RWPE2 (cell line): Measurements from ENCODE around the gene SLC6A6.

Experiments
- ATAC-seq: fragments of 200-7000 bp; cut with Tn5 transposase; 3 replicates; pipeline ENCODE4 v1.9.1; 2021; ENCODE audit warnings: low read depth
- DNase-seq: peaks from one replicate; pipeline ENCODE4 v3.0.0-alpha.2; 2020; ENCODE audit warnings: low spot score
- H3K27ac ChIP-seq: fragments of 450-650 bp; 2 replicates; pipeline ENCODE4 v1.5.1; 2017; ENCODE audit warnings: mild to moderate bottlenecking; ENCODE audit not compliant: poor library complexity, severe bottlenecking
- H3K27me3 ChIP-seq: fragments of 250-450 bp; sonication (Bioruptor Pico); 2 replicates; pipeline ENCODE4 v1.5.1; 2021; ENCODE audit warnings: mild to moderate bottlenecking, moderate library complexity; ENCODE audit not compliant: insufficient read depth, poor library complexity, severe bottlenecking
- H3K36me3 ChIP-seq: fragments of 250-450 bp; sonication (Bioruptor Pico); 2 replicates; pipeline ENCODE4 v1.5.1; 2020; ENCODE audit warnings: low read depth, mild to moderate bottlenecking, moderate library complexity
- H3K4me1 ChIP-seq: fragments of 250-450 bp; sonication (Bioruptor Pico); 2 replicates; pipeline ENCODE4 v1.5.1; 2021; ENCODE audit warnings: mild to moderate bottlenecking, moderate library complexity; ENCODE audit not compliant: insufficient read depth, poor library complexity, severe bottlenecking
- H3K4me3 ChIP-seq: fragments of 250-450 bp; sonication (Bioruptor Pico); 2 replicates; pipeline ENCODE4 v1.5.1; 2021; ENCODE audit warnings: mild to moderate bottlenecking, moderate library complexity; ENCODE audit not compliant: severe bottlenecking
- H3K9me3 ChIP-seq: fragments of 250-450 bp; sonication (Bioruptor Pico); 2 replicates; pipeline ENCODE4 v1.5.1; 2021; ENCODE audit warnings: mild to moderate bottlenecking, moderate library complexity; ENCODE audit not compliant: severe bottlenecking
- TF ChIP-seq, protein P1 (sequence below): fragments of 450-650 bp; IDR thresholded peaks from one replicate; pipeline ENCODE4 v1.5.1; 2017; ENCODE audit warnings: mild to moderate bottlenecking, moderate library complexity; ENCODE audit not compliant: poor library complexity, severe bottlenecking

SLC6A6 gene

DNA sequence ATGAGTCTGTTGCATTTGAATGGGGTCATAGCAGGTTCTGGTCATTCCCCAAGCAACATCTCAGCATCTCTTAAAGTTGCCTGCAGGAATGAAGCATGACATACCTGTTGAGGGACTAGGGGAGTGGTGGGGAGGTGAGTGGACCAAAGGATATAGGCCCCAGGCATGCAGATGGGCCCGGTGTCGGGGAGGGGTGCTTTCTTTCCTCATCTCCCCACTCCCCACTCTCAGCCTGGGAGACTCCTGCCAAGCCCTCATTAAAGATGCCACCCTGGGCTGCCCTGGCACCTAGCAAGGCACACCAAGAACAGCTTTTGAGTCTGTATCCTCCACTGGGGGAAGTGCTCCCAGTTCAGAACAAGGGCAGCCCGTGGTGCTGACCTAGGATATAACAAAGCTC lies 83.6 kb downstream of the SLC6A6 start:
- H3K27ac ChIP-seq: no peak overlapping the region
- DNase-seq (no peak), ATAC-seq (no peak)
- TF ChIP-seq, protein P1, sequence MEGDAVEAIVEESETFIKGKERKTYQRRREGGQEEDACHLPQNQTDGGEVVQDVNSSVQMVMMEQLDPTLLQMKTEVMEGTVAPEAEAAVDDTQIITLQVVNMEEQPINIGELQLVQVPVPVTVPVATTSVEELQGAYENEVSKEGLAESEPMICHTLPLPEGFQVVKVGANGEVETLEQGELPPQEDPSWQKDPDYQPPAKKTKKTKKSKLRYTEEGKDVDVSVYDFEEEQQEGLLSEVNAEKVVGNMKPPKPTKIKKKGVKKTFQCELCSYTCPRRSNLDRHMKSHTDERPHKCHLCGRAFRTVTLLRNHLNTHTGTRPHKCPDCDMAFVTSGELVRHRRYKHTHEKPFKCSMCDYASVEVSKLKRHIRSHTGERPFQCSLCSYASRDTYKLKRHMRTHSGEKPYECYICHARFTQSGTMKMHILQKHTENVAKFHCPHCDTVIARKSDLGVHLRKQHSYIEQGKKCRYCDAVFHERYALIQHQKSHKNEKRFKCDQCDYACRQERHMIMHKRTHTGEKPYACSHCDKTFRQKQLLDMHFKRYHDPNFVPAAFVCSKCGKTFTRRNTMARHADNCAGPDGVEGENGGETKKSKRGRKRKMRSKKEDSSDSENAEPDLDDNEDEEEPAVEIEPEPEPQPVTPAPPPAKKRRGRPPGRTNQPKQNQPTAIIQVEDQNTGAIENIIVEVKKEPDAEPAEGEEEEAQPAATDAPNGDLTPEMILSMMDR: no peak
- H3K4me1 ChIP-seq: peaks cover 21% of the 10 kb centered on the region
- H3K36me3 ChIP-seq: no peaks in the 10 kb centered on the region
- H3K9me3 ChIP-seq: no peaks in the 10 kb centered on the region
- no peaks in the 10 kb centered on the region for H3K27me3 ChIP-seq
- no peak overlapping the region for H3K4me3 ChIP-seq

DNA sequence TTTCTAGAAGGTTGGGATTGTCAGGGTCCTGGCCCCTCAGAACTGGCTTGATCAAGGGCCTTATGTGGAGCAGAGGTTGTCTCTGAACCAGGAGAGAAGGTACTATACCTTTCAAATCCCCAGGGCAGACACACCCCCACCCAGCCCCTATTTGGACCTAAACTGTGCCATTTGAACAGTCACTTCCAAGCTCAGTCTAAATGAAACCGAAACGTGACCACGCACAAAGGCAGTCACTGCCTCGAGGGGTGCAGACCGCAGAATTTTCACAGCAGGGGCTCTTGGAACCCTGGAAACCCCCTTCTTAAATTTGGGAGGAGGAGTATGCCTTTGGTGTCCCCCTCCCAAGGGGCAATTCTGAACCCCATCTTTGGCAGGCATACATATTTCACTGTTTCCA lies 84.1 kb downstream of the SLC6A6 start:
- DNase-seq (no peak), ATAC-seq (no peak)
- H3K9me3 ChIP-seq: no peaks in the 10 kb centered on the region
- TF ChIP-seq, protein P1: no peak
- H3K27ac ChIP-seq: no peak overlapping the region
- H3K4me3 ChIP-seq: no peak overlapping the region
- no peaks in the 10 kb centered on the region for H3K27me3 ChIP-seq
- peaks cover 23% of the 10 kb centered on the region for H3K4me1 ChIP-seq
- H3K36me3 ChIP-seq: no peaks in the 10 kb centered on the region

DNA sequence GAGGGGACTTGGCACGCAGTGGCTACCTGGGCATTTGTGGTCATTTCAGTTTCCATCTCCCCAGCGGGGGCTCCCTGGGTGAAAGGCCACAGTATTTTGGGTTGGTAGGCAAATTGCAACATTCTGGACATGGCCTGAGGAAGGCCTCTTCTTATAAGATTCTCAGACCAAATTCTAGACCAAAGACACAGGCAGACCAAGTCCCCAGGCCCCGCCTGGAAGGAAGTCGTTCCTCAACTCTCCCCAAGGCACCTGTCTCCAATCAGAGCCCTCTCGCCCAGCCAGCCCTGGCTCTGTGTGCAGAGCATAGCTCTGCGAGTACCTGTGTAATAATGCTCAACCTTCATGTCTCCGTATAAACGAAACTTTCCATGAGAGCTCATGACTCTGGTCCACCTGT lies 84.7 kb downstream of the SLC6A6 start:
- DNase-seq (no peak), ATAC-seq (no peak)
- peaks cover 23% of the 10 kb centered on the region for H3K4me1 ChIP-seq
- no peaks in the 10 kb centered on the region for H3K27me3 ChIP-seq
- H3K4me3 ChIP-seq: no peak overlapping the region
- H3K27ac ChIP-seq: no peak overlapping the region
- H3K9me3 ChIP-seq: no peaks in the 10 kb centered on the region
- TF ChIP-seq, protein P1: no peak
- no peaks in the 10 kb centered on the region for H3K36me3 ChIP-seq

DNA sequence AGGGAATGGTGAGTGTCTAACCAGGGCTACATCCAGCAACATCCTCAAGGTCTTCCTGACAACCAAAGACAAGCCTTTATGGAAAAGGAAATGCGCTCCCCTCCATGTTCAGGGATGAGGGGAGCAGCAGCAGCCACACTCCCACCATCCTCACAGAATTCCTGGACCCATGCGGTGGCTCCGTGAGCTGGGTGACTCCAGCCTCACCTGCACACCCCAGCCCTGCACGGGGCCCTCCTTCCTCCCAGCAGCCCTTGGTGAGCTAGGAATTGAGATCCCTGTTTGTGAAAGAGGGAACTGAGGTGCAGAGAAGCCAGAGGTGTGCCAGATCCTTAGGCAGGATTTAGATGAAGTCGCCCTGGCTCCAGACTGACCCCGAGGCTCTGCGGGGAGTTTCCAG lies 85.4 kb downstream of the SLC6A6 start:
- H3K36me3 ChIP-seq: no peaks in the 10 kb centered on the region
- H3K27ac ChIP-seq: peak overlapping the region; percentile 39
- no peaks in the 10 kb centered on the region for H3K27me3 ChIP-seq
- TF ChIP-seq, protein P1: no peak
- no peak for ATAC-seq
- H3K9me3 ChIP-seq: no peaks in the 10 kb centered on the region
- no peak for DNase-seq
- peaks cover 23% of the 10 kb centered on the region for H3K4me1 ChIP-seq
- H3K4me3 ChIP-seq: no peak overlapping the region

DNA sequence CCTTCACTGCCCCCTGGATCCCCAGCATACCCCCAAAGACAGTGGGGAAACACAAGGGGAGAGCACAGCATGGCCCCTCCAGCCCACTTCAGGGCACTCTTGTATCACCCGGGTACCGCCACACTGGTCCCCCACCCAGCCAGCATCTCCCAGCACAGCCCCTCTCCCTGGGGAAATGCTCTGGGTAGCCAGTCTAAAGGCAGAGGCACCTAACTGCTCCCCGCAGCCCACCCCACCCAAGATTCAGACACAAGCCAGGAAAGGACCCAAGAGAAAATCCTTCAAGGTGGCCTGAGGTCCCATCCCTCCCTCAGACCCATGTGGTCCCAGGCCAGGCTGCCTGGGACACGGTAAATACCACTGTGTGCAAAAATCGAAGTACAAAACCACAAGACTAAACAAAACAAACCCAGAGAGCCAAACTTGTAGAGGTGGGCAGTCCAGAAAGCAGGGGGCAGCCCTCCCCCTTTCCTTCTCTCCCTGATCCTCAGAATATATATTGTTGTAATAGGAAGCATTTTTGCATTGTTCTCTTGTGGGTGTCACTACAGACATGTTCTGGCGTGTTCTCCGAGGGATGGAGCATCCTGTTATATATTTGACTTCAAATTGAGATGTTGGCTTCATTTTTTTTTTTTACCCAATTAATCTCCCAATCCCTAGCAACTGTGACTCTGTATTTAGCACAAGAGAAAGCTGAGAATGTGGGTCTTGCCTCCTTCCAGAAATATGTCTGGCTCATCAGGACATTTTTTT lies 86.1 kb downstream of the SLC6A6 start:
- Histone ChIP-seq H3K27me3 (no peaks in the 10 kb centered on the region), H3K4me1 (peaks cover 23% of the 10 kb centered on the region), H3K9me3 (no peaks in the 10 kb centered on the region), H3K36me3 (no peaks in the 10 kb centered on the region), H3K27ac (peak overlapping the region; percentile 39), H3K4me3 (no peak overlapping the region)
- ATAC-seq: peak; percentile 83
- TF ChIP-seq, protein P1: no peak
- no peak for DNase-seq
